Neural cell (in vitro differentiated cells): Measurements from ENCODE around the gene OAT. TPM values are rescaled to one million over a fixed set of nuclear protein-coding genes. Genes with fewer than 3 reads are reported as not detected.

Experiments used
- H2AFZ ChIP-seq: fragments of 200-600, 300-800 bp; sonication (generic), shearing (Covaris generic); 2 replicates; pipeline ENCODE4 v1.6.0; 2014; ENCODE audit warnings: low read depth, mild to moderate bottlenecking, antibody characterized with exemption, low read length, moderate library complexity
- H3F3A ChIP-seq: fragments of 200-600 bp; shearing (Covaris generic); 2 replicates; pipeline ENCODE4 v1.6.1; 2016; ENCODE audit warnings: mild to moderate bottlenecking, moderate library complexity, mixed read lengths, antibody characterized with exemption, low read length; ENCODE audit not compliant: insufficient read depth, poor library complexity, severe bottlenecking
- H3K27ac ChIP-seq: fragments of 200-600, 300-800 bp; sonication (generic), shearing (Covaris generic); 2 replicates; pipeline ENCODE4 v1.5.1; 2014; ENCODE audit warnings: mild to moderate bottlenecking, low read length, moderate library complexity
- H3K27me3 ChIP-seq: fragments of 300-800, 200-600 bp; sonication (generic), shearing (Covaris generic); 2 replicates; pipeline ENCODE4 v1.6.0; 2014; ENCODE audit warnings: mild to moderate bottlenecking, low read depth, low read length, moderate library complexity; ENCODE audit not compliant: insufficient read depth
- H3K36me3 ChIP-seq: fragments of 300-800, 200-600 bp; sonication (generic), shearing (Covaris generic); 2 replicates; pipeline ENCODE4 v1.5.1; 2014; ENCODE audit warnings: mild to moderate bottlenecking, antibody characterized with exemption, low read length, moderate library complexity; ENCODE audit not compliant: insufficient read depth
- H3K4me2 ChIP-seq: fragments of 300-800, 200-600 bp; sonication (generic), shearing (Covaris generic); 2 replicates; pipeline ENCODE4 v1.6.0; 2014; ENCODE audit warnings: mild to moderate bottlenecking, low read length
- H3K4me3 ChIP-seq: fragments of 300-800, 200-600 bp; sonication (generic), shearing (Covaris generic); 2 replicates; pipeline ENCODE4 v1.5.1; 2014; ENCODE audit warnings: mild to moderate bottlenecking, low read length, moderate library complexity
- H3K79me2 ChIP-seq: fragments of 200-600 bp; shearing (Covaris generic); replicated peaks from 2 replicates; pipeline ENCODE4 v1.6.0; 2014; ENCODE audit warnings: mild to moderate bottlenecking, low read length, moderate library complexity; ENCODE audit not compliant: insufficient read depth
- H3K9ac ChIP-seq: fragments of 300-800, 200-600 bp; sonication (generic), shearing (Covaris generic); 2 replicates; pipeline ENCODE4 v1.6.1; 2016; ENCODE audit warnings: mild to moderate bottlenecking, low read length, mixed read lengths
- H3K9me2 ChIP-seq: fragments of 200-600 bp; shearing (Covaris generic); 2 replicates; pipeline ENCODE4 v1.6.1; 2016; ENCODE audit warnings: mild to moderate bottlenecking, low read length, mixed read lengths; ENCODE audit not compliant: insufficient read depth
- H3K9me3 ChIP-seq: fragments of 200-600, 300-800 bp; sonication (generic), shearing (Covaris generic); 2 replicates; pipeline ENCODE4 v1.6.1; 2016; ENCODE audit warnings: mild to moderate bottlenecking, mixed run types, low read length, moderate library complexity, mixed read lengths
- H4K20me1 ChIP-seq: fragments of 200-600 bp; shearing (Covaris generic); 2 replicates; pipeline ENCODE4 v1.6.1; 2016; ENCODE audit warnings: mild to moderate bottlenecking, mixed run types; ENCODE audit not compliant: insufficient read depth
- EP300 ChIP-seq: fragments of 450-650 bp; conservative IDR thresholded peaks from 2 replicates; pipeline ENCODE4 v1.6.1; 2014; ENCODE audit warnings: antibody characterized with exemption, mild to moderate bottlenecking, moderate library complexity; ENCODE audit not compliant: poor library complexity, severe bottlenecking
- EZH2 ChIP-seq: fragments of 200-600, 300-800 bp; shearing (Covaris generic), sonication (generic); IDR thresholded peaks from 2 replicates; pipeline ENCODE4 v1.6.1; 2014; ENCODE audit warnings: antibody characterized with exemption, low read length, borderline replicate concordance, mild to moderate bottlenecking; ENCODE audit not compliant: insufficient read depth, poor library complexity, severe bottlenecking
- MXI1 ChIP-seq: fragments of 450-650 bp; conservative IDR thresholded peaks from 2 replicates; pipeline ENCODE4 v1.6.1; 2014; ENCODE audit warnings: antibody characterized with exemption, mild to moderate bottlenecking; ENCODE audit not compliant: poor library complexity, severe bottlenecking
- POLR2AphosphoS5 ChIP-seq: IDR thresholded peaks from 2 replicates; pipeline ENCODE4 v1.6.1; 2012
- RAD21 ChIP-seq: fragments of 450-650 bp; conservative IDR thresholded peaks from 2 replicates; pipeline ENCODE4 v1.6.1; 2014; ENCODE audit warnings: antibody characterized with exemption, mild to moderate bottlenecking, moderate library complexity
- SMC3 ChIP-seq: fragments of 450-650 bp; conservative IDR thresholded peaks from 2 replicates; pipeline ENCODE4 v1.6.1; 2014; ENCODE audit warnings: antibody characterized with exemption, mild to moderate bottlenecking, moderate library complexity; ENCODE audit not compliant: poor library complexity
- polyA plus RNA-seq: library from polyadenylated mRNA; depleted of rRNA; stranded (reverse); fragments of >200 nt; gene quantifications from 2 replicates; pipeline ENCODE4 v1.2.3, GENCODE V29; 2014
- TF ChIP-seq, protein P1 (sequence below): IDR thresholded peaks from 2 replicates; pipeline ENCODE4 v1.6.1; 2012; ENCODE audit warnings: borderline replicate concordance
- TF ChIP-seq, protein P2 (sequence below): fragments of 450-650 bp; IDR thresholded peaks from 2 replicates; pipeline ENCODE4 v1.5.1; 2014; ENCODE audit warnings: antibody characterized with exemption, mild to moderate bottlenecking, moderate library complexity; ENCODE audit not compliant: poor library complexity, severe bottlenecking

The OAT gene
- polyA plus RNA-seq, 1 donor from 2014 or later: 132 TPM

GRCh38 chr10:124449170-124450011 is 30.7 kb upstream of the OAT start:
- peak; percentile 94 for TF ChIP-seq EZH2
- peak; percentile 12 for TF ChIP-seq POLR2AphosphoS5
- peak; percentile 20 for TF ChIP-seq MXI1
- TF ChIP-seq, protein P1, sequence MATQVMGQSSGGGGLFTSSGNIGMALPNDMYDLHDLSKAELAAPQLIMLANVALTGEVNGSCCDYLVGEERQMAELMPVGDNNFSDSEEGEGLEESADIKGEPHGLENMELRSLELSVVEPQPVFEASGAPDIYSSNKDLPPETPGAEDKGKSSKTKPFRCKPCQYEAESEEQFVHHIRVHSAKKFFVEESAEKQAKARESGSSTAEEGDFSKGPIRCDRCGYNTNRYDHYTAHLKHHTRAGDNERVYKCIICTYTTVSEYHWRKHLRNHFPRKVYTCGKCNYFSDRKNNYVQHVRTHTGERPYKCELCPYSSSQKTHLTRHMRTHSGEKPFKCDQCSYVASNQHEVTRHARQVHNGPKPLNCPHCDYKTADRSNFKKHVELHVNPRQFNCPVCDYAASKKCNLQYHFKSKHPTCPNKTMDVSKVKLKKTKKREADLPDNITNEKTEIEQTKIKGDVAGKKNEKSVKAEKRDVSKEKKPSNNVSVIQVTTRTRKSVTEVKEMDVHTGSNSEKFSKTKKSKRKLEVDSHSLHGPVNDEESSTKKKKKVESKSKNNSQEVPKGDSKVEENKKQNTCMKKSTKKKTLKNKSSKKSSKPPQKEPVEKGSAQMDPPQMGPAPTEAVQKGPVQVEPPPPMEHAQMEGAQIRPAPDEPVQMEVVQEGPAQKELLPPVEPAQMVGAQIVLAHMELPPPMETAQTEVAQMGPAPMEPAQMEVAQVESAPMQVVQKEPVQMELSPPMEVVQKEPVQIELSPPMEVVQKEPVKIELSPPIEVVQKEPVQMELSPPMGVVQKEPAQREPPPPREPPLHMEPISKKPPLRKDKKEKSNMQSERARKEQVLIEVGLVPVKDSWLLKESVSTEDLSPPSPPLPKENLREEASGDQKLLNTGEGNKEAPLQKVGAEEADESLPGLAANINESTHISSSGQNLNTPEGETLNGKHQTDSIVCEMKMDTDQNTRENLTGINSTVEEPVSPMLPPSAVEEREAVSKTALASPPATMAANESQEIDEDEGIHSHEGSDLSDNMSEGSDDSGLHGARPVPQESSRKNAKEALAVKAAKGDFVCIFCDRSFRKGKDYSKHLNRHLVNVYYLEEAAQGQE: no peak
- TF ChIP-seq, protein P2, sequence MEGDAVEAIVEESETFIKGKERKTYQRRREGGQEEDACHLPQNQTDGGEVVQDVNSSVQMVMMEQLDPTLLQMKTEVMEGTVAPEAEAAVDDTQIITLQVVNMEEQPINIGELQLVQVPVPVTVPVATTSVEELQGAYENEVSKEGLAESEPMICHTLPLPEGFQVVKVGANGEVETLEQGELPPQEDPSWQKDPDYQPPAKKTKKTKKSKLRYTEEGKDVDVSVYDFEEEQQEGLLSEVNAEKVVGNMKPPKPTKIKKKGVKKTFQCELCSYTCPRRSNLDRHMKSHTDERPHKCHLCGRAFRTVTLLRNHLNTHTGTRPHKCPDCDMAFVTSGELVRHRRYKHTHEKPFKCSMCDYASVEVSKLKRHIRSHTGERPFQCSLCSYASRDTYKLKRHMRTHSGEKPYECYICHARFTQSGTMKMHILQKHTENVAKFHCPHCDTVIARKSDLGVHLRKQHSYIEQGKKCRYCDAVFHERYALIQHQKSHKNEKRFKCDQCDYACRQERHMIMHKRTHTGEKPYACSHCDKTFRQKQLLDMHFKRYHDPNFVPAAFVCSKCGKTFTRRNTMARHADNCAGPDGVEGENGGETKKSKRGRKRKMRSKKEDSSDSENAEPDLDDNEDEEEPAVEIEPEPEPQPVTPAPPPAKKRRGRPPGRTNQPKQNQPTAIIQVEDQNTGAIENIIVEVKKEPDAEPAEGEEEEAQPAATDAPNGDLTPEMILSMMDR: no peak
- TF ChIP-seq SMC3: no peak
- Histone ChIP-seq H3K36me3 (no peaks in the 10 kb centered on the region), H3K9me3 (no peaks in the 10 kb centered on the region), H3K9ac (peak overlapping the region; percentile 26), H3K27me3 (peaks cover 81% of the 10 kb centered on the region), H3F3A (no peaks in the 10 kb centered on the region), H3K27ac (no peak overlapping the region), H2AFZ (no peak overlapping the region), H3K4me3 (peak overlapping the region; percentile 65), H4K20me1 (no peaks in the 10 kb centered on the region), H3K4me2 (peak overlapping the region; percentile 55), H3K79me2 (no peaks in the 10 kb centered on the region), H3K9me2 (no peaks in the 10 kb centered on the region)

DNA sequence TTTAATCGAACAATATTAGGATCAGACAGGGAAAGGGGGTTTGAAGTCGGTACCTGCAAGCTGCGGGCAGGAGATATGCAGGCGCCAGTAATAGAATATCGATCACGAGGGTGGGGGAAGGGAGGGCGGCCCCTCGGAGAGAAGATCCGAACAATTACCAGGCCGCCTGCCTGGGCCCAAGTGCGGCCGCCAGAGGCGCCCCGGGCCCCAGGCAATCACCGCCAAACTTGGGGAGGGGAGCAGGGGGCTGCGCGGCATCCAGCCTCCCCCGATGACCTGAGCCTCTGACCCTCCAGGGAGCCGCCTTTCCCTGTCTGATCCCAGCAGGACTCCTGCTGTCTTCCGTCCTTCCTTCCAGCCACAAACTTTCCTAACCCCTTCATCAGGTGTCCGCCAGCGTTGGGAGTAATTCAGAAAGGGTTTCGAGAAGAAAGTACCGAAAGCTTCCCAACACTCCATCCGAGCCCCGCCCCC is 30.0 kb upstream of the OAT start:
- peaks cover 87% of the 10 kb centered on the region for H3K27me3 ChIP-seq
- no peaks in the 10 kb centered on the region for H3F3A ChIP-seq
- TF ChIP-seq, protein P1: no peak
- TF ChIP-seq EZH2 (peak; percentile 6), POLR2AphosphoS5 (no peak), RAD21 (no peak), EP300 (no peak)
- TF ChIP-seq, protein P2: peak; percentile 23
- no peaks in the 10 kb centered on the region for H3K9me3 ChIP-seq
- no peaks in the 10 kb centered on the region for H3K79me2 ChIP-seq
- no peaks in the 10 kb centered on the region for H3K9me2 ChIP-seq
- peak overlapping the region; percentile 65 for H3K4me3 ChIP-seq
- H4K20me1 ChIP-seq: no peaks in the 10 kb centered on the region
- H3K9ac ChIP-seq: no peak overlapping the region
- H3K36me3 ChIP-seq: no peaks in the 10 kb centered on the region
- no peak overlapping the region for H3K27ac ChIP-seq
- H2AFZ ChIP-seq: no peak overlapping the region
- H3K4me2 ChIP-seq: no peak overlapping the region
